HEK293 (cell line): ENCODE results near the gene UBR2.

Experiments
- CTCF ChIA-PET: fragments of 350-600 bp; formaldehyde crosslinking; extraction: SDS; loops from one replicate; lab custom pipeline; 2021; ENCODE audit warnings: antibody characterized with exemption; lab: Yijun Ruan, JAX
- POLR2A ChIA-PET: fragments of 300-600 bp; formaldehyde crosslinking; extraction: SDS; loops from one replicate; lab custom pipeline; 2020; ENCODE audit warnings: antibody characterized with exemption, inconsistent platforms; lab: Yijun Ruan, JAX
- H3K27ac ChIP-seq: fragments of 200-500 bp; sonication (Bioruptor generic); 2 replicates; pipeline ENCODE4 v1.5.1; 2014; ENCODE audit warnings: low read depth, low read length, control low read depth, inconsistent platforms; ENCODE audit errors: extremely low read depth
- H3K36me3 ChIP-seq, 2 experiments: fragments of 200-500 bp in 1 of 2; sonication (Bioruptor generic) in 1 of 2; 1 replicate in 1 of 2; 2 replicates in 1 of 2; pipeline ENCODE4 v1.5.1; 2014 to 2017; ENCODE audit warnings: inconsistent platforms in 2 of 2, low read length in 2 of 2; ENCODE audit not compliant: control insufficient read depth in 2 of 2, insufficient read depth in 1 of 2
- H3K4me1 ChIP-seq: fragments of 200-500 bp; sonication (Bioruptor generic); 2 replicates; pipeline ENCODE4 v1.5.1; 2014; ENCODE audit warnings: mild to moderate bottlenecking, low read length, inconsistent platforms; ENCODE audit not compliant: control insufficient read depth, insufficient read depth
- H3K4me3 ChIP-seq: 2 replicates; pipeline ENCODE4 v1.5.1; 2011; ENCODE audit warnings: low read depth, mild to moderate bottlenecking, control low read depth, low read length, moderate library complexity
- H3K9me3 ChIP-seq: fragments of 200-500 bp; sonication (Bioruptor generic); 2 replicates; pipeline ENCODE4 v1.5.1; 2014; ENCODE audit warnings: low read depth, low read length, inconsistent platforms; ENCODE audit not compliant: control insufficient read depth, insufficient read depth
- BCL11B ChIP-seq: fragments of 450-650 bp; formaldehyde crosslinking; IDR thresholded peaks from 2 replicates; pipeline ENCODE4 v1.5.1; 2016; ENCODE audit warnings: low read depth, missing biosample characterization, missing genetic modification characterization
- KLF1 ChIP-seq: fragments of 450-650 bp; formaldehyde crosslinking; IDR thresholded peaks from 2 replicates; pipeline ENCODE4 v1.5.1; 2016; ENCODE audit warnings: missing biosample characterization, missing genetic modification characterization
- KLF7 ChIP-seq: fragments of 450-650 bp; formaldehyde crosslinking; IDR thresholded peaks from 2 replicates; pipeline ENCODE4 v1.5.1; 2016; ENCODE audit warnings: missing biosample characterization, missing genetic modification characterization, borderline replicate concordance
- MYNN ChIP-seq: fragments of 450-650 bp; formaldehyde crosslinking; IDR thresholded peaks from 2 replicates; pipeline ENCODE4 v1.5.1; 2016; ENCODE audit warnings: missing biosample characterization, missing genetic modification characterization, borderline replicate concordance
- ZFP69B ChIP-seq: fragments of 450-650 bp; formaldehyde crosslinking; IDR thresholded peaks from 2 replicates; pipeline ENCODE4 v1.5.1; 2016; ENCODE audit warnings: missing biosample characterization, missing genetic modification characterization
- ZNF114 ChIP-seq: fragments of 450-650 bp; formaldehyde crosslinking; IDR thresholded peaks from 2 replicates; pipeline ENCODE4 v1.5.0; 2017; ENCODE audit warnings: missing biosample characterization, missing genetic modification characterization
- ZNF169 ChIP-seq: fragments of 450-650 bp; formaldehyde crosslinking; IDR thresholded peaks from 2 replicates; pipeline ENCODE4 v1.5.1; 2016; ENCODE audit warnings: missing biosample characterization, missing genetic modification characterization
- ZNF174 ChIP-seq: fragments of 450-650 bp; formaldehyde crosslinking; IDR thresholded peaks from 2 replicates; pipeline ENCODE4 v1.5.0; 2017; ENCODE audit warnings: missing biosample characterization, mild to moderate bottlenecking, missing genetic modification characterization
- ZNF248 ChIP-seq: fragments of 450-650 bp; formaldehyde crosslinking; IDR thresholded peaks from 2 replicates; pipeline ENCODE4 v1.5.1; 2017; ENCODE audit warnings: missing biosample characterization, missing genetic modification characterization
- ZNF266 ChIP-seq: fragments of 450-650 bp; formaldehyde crosslinking; IDR thresholded peaks from 2 replicates; pipeline ENCODE4 v1.5.1; 2016; ENCODE audit warnings: missing biosample characterization, missing genetic modification characterization, low read depth
- ZNF292 ChIP-seq: fragments of 450-650 bp; formaldehyde crosslinking; IDR thresholded peaks from 2 replicates; pipeline ENCODE4 v1.5.1; 2016; ENCODE audit warnings: low read depth, missing biosample characterization, missing genetic modification characterization, borderline replicate concordance
- ZNF341 ChIP-seq: fragments of 450-650 bp; formaldehyde crosslinking; IDR thresholded peaks from 2 replicates; pipeline ENCODE4; 2016; ENCODE audit warnings: low read depth, missing biosample characterization, missing genetic modification characterization
- ZNF473 ChIP-seq: fragments of 450-650 bp; formaldehyde crosslinking; IDR thresholded peaks from 2 replicates; pipeline ENCODE4 v1.5.1; 2017; ENCODE audit warnings: missing biosample characterization, missing genetic modification characterization
- ZNF629 ChIP-seq: fragments of 450-650 bp; formaldehyde crosslinking; IDR thresholded peaks from 2 replicates; pipeline ENCODE4 v1.5.1; 2017; ENCODE audit warnings: missing biosample characterization, missing genetic modification characterization
- ZNF791 ChIP-seq: fragments of 450-650 bp; formaldehyde crosslinking; IDR thresholded peaks from 2 replicates; pipeline ENCODE4 v1.5.1; 2016; ENCODE audit warnings: missing biosample characterization, missing genetic modification characterization
- TF ChIP-seq, protein P1 (sequence below): fragments of 450-650 bp; formaldehyde crosslinking; IDR thresholded peaks from 2 replicates; pipeline ENCODE4 v1.5.1; 2016; ENCODE audit warnings: missing biosample characterization, missing genetic modification characterization
- TF ChIP-seq, protein P2 (sequence below): fragments of 450-650 bp; formaldehyde crosslinking; IDR thresholded peaks from 2 replicates; pipeline ENCODE4 v1.5.1; 2016; ENCODE audit warnings: missing biosample characterization, missing genetic modification characterization
- TF ChIP-seq, protein P3 (sequence below): fragments of 450-650 bp; formaldehyde crosslinking; IDR thresholded peaks from 2 replicates; pipeline ENCODE4 v1.5.1; 2016; ENCODE audit warnings: missing biosample characterization, missing genetic modification characterization
- TF ChIP-seq, protein P4 (sequence below): fragments of 450-650 bp; formaldehyde crosslinking; IDR thresholded peaks from 2 replicates; pipeline ENCODE4 v1.5.1; 2016; ENCODE audit warnings: missing biosample characterization, missing genetic modification characterization, low read depth
- TF ChIP-seq, protein P5 (sequence below): fragments of 450-650 bp; formaldehyde crosslinking; IDR thresholded peaks from 2 replicates; pipeline ENCODE4 v1.5.1; 2017; ENCODE audit warnings: missing biosample characterization, missing genetic modification characterization
- TF ChIP-seq, protein P6 (sequence below): fragments of 450-650 bp; formaldehyde crosslinking; IDR thresholded peaks from 2 replicates; pipeline ENCODE4 v1.5.1; 2016; ENCODE audit warnings: missing biosample characterization, missing genetic modification characterization, low read depth

The UBR2 gene

DNA sequence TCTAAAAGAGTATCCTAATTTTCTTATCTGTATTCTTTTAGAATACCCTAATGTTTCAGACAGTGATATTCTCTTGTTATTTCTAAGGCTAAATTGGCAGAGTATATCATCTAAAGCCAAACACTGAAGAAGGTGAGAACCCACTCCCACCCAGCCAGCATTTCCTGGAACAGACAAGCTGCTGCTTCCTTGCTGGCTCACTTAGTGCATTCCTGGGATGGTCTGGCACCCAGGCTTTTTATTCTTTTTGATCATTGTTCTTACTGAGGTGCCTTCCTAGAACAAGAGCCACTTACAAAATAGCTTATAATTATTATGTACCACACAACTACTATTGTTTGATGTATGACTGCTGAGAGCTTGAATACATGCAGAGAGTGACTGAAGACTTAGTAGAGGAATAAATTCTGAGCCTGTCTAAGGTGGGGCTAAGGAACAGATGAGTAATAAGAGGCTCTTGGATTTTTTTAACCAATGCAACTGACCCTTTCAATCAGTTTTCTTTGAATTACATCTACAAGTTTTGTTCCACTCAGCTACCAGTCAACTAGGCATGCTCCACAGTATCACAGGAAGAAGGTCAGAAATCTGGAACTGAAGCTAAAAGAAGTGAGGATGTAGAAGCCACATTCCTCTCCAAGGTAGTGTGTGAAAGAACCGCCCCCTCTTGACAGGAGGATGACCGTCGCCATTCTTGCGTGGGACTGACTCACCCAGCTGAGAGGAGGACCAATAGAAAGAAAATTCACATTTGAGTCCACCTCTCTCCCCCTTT, 128.5 kb downstream of the UBR2 start (continued):
- TF ChIP-seq MYNN (tag by site-specific recombination) = no peak

DNA sequence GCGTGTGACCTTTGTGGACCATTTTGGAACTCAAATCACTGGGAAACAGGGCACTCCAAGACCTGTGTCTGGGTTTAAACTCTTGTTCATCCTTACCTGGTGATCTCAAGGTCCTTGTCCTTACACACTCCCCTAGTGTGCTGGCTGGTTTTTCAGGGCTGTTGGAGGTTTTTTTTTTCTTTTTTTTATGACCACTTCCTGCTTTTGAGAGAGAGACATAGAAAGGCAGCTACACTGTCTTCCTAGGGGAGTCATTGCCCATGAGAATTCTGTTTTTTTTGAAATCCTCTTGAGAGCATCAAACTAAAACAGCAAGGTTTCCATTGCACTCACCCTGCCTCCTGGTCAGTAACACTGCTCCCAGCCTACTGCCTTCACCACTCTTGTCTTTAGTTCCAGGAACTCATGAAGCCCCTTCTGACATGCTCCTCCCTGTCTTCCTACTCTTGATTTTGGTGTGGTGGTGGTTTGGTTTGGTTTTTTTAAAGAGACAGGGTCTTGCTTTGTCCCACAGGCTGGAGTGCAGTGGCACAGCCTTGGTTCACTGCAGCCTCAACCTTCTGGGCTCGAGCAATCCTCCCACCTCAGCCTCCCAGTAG, 130.0 kb downstream of the UBR2 start:
- H3K9me3 ChIP-seq = no peaks in the 10 kb centered on the region
- H3K27ac ChIP-seq = no peak overlapping the region
- peaks cover 30 to 62% of the 10 kb centered on the region in 2 experiments for H3K36me3 ChIP-seq
- H3K4me3 ChIP-seq = no peak overlapping the region
- POLR2A ChIA-PET = no interaction called here
- TF ChIP-seq ZNF341 (tag by site-specific recombination) = no peak
- TF ChIP-seq, protein P1, sequence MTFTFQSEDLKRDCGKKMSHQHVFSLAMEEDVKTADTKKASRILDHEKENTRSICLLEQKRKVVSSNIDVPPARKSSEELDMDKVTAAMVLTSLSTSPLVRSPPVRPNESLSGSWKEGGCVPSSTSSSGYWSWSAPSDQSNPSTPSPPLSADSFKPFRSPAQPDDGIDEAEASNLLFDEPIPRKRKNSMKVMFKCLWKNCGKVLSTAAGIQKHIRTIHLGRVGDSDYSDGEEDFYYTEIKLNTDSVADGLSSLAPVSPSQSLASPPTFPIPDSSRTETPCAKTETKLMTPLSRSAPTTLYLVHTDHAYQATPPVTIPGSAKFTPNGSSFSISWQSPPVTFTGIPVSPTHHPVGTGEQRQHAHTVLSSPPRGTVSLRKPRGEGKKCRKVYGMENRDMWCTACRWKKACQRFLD (tag by site-specific recombination) = no peak
- no peak for TF ChIP-seq ZNF629
- TF ChIP-seq, protein P2, sequence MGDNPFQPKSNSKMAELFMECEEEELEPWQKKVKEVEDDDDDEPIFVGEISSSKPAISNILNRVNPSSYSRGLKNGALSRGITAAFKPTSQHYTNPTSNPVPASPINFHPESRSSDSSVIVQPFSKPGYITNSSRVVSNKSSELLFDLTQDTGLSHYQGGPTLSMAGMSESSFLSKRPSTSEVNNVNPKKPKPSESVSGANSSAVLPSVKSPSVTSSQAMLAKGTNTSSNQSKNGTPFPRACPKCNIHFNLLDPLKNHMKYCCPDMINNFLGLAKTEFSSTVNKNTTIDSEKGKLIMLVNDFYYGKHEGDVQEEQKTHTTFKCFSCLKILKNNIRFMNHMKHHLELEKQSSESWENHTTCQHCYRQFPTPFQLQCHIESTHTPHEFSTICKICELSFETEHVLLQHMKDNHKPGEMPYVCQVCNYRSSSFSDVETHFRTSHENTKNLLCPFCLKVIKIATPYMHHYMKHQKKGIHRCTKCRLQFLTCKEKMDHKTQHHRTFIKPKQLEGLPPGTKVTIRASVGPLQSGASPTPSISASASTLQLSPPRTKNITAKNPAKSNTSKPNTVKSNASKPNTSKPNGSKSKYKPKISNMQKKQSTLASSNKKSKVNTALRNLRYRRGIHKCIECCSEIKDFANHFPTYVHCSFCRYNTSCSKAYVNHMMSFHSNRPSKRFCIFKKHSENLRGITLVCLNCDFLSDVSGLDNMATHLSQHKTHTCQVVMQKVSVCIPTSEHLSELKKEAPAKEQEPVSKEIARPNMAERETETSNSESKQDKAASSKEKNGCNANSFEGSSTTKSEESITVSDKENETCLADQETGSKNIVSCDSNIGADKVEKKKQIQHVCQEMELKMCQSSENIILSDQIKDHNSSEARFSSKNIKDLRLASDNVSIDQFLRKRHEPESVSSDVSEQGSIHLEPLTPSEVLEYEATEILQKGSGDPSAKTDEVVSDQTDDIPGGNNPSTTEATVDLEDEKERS (tag by site-specific recombination) = no peak
- TF ChIP-seq ZNF169 (tag by site-specific recombination) = no peak
- no peak for TF ChIP-seq ZNF292 (tag by site-specific recombination)
- TF ChIP-seq BCL11B (tag by site-specific recombination) = no peak
- no peak for TF ChIP-seq KLF7 (tag by site-specific recombination)
- TF ChIP-seq, protein P3, sequence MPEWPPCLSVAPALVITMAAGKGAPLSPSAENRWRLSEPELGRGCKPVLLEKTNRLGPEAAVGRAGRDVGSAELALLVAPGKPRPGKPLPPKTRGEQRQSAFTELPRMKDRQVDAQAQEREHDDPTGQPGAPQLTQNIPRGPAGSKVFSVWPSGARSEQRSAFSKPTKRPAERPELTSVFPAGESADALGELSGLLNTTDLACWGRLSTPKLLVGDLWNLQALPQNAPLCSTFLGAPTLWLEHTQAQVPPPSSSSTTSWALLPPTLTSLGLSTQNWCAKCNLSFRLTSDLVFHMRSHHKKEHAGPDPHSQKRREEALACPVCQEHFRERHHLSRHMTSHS (tag by site-specific recombination) = no peak
- TF ChIP-seq ZNF174 (tag by site-specific recombination) = no peak
- no peak for TF ChIP-seq ZNF266 (tag by site-specific recombination)
- TF ChIP-seq ZNF114 = no peak
- TF ChIP-seq, protein P4, sequence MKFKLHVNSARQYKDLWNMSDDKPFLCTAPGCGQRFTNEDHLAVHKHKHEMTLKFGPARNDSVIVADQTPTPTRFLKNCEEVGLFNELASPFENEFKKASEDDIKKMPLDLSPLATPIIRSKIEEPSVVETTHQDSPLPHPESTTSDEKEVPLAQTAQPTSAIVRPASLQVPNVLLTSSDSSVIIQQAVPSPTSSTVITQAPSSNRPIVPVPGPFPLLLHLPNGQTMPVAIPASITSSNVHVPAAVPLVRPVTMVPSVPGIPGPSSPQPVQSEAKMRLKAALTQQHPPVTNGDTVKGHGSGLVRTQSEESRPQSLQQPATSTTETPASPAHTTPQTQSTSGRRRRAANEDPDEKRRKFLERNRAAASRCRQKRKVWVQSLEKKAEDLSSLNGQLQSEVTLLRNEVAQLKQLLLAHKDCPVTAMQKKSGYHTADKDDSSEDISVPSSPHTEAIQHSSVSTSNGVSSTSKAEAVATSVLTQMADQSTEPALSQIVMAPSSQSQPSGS (tag by site-specific recombination) = no peak
- TF ChIP-seq, protein P5, sequence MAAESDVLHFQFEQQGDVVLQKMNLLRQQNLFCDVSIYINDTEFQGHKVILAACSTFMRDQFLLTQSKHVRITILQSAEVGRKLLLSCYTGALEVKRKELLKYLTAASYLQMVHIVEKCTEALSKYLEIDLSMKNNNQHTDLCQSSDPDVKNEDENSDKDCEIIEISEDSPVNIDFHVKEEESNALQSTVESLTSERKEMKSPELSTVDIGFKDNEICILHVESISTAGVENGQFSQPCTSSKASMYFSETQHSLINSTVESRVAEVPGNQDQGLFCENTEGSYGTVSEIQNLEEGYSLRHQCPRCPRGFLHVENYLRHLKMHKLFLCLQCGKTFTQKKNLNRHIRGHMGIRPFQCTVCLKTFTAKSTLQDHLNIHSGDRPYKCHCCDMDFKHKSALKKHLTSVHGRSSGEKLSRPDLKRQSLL (tag by site-specific recombination) = no peak
- no peak for TF ChIP-seq ZFP69B (tag by site-specific recombination)
- TF ChIP-seq ZNF248 (tag by site-specific recombination) = no peak
- TF ChIP-seq ZNF791 (tag by site-specific recombination) = no peak
- TF ChIP-seq KLF1 (tag by site-specific recombination) = no peak
- TF ChIP-seq ZNF473 (tag by site-specific recombination) = no peak
- TF ChIP-seq, protein P6, sequence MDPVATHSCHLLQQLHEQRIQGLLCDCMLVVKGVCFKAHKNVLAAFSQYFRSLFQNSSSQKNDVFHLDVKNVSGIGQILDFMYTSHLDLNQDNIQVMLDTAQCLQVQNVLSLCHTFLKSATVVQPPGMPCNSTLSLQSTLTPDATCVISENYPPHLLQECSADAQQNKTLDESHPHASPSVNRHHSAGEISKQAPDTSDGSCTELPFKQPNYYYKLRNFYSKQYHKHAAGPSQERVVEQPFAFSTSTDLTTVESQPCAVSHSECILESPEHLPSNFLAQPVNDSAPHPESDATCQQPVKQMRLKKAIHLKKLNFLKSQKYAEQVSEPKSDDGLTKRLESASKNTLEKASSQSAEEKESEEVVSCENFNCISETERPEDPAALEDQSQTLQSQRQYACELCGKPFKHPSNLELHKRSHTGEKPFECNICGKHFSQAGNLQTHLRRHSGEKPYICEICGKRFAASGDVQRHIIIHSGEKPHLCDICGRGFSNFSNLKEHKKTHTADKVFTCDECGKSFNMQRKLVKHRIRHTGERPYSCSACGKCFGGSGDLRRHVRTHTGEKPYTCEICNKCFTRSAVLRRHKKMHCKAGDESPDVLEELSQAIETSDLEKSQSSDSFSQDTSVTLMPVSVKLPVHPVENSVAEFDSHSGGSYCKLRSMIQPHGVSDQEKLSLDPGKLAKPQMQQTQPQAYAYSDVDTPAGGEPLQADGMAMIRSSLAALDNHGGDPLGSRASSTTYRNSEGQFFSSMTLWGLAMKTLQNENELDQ = no peak
- TF ChIP-seq, all 188 proteins: peak for 0
- no peaks in the 10 kb centered on the region for H3K4me1 ChIP-seq
- CTCF ChIA-PET = interaction anchor here (0.7 to 2.2 kb wide), 7 partner anchors 14 to 208 kb away, joined by 3 to 15 read pairs (median 5); no protein-coding TSS in a partner anchor
